WI38 (cell line): Measurements from ENCODE around the gene LRATD1.
A peak's percentile ranks its signal among the peaks of the same experiment; 100 is the strongest.

Experiments used
- H3K4me3 ChIP-seq: 2 replicates; pipeline ENCODE4 v1.5.1; 2011; ENCODE audit warnings: low read depth, mild to moderate bottlenecking, control low read depth, low read length
- CTCF ChIP-seq: IDR thresholded peaks from 2 replicates; pipeline ENCODE4 v1.5.1; 2012; ENCODE audit warnings: low read depth, mild to moderate bottlenecking, control low read depth, low read length

The LRATD1 gene

GRCh38 chr2:14632133-14632936 lies at the start of gene LRATD1:
TSS of gene LRATD1 (plus strand) at chr2:14632717. CDS start at chr2:14633980, 1,263 bp downstream.
- peak within 1 kb of the TSS; percentile 64 for H3K4me3 ChIP-seq
- no peak for TF ChIP-seq CTCF

GRCh38 chr2:14583059-14583458 lies 49.5 kb upstream of the LRATD1 start:
- no peak for TF ChIP-seq CTCF

GRCh38 chr2:14583802-14584201 lies 48.7 kb upstream of the LRATD1 start:
- no peak overlapping the region for H3K4me3 ChIP-seq
- no peak for TF ChIP-seq CTCF

More at GRCh38 chr2:14583059-14583458, 49.5 kb upstream of the LRATD1 start:
- no peak overlapping the region for H3K4me3 ChIP-seq

GRCh38 chr2:14587119-14587518 lies 45.4 kb upstream of the LRATD1 start:
- TF ChIP-seq CTCF, result no peak
- no peak overlapping the region for H3K4me3 ChIP-seq

GRCh38 chr2:14601156-14601770 lies 31.3 kb upstream of the LRATD1 start:
- TF ChIP-seq CTCF, result no peak
- no peak overlapping the region for H3K4me3 ChIP-seq

GRCh38 chr2:14602309-14602708 lies 30.2 kb upstream of the LRATD1 start:
- TF ChIP-seq CTCF, result no peak
- H3K4me3 ChIP-seq, result no peak overlapping the region

- no peak overlapping the region for H3K4me3 ChIP-seq
- TF ChIP-seq CTCF, result no peak
Measured at GRCh38 chr2:14603676-14604075, 28.8 kb upstream of the LRATD1 start.
